GM10847 (cell line): ENCODE measurements around the gene TMEM54.

Source experiments
- POLR2A ChIP-seq: IDR thresholded peaks from 2 replicates; pipeline ENCODE4 v1.6.1; 2011; ENCODE audit not compliant: insufficient read length; ENCODE audit errors: extremely low read depth

Gene TMEM54

DNA sequence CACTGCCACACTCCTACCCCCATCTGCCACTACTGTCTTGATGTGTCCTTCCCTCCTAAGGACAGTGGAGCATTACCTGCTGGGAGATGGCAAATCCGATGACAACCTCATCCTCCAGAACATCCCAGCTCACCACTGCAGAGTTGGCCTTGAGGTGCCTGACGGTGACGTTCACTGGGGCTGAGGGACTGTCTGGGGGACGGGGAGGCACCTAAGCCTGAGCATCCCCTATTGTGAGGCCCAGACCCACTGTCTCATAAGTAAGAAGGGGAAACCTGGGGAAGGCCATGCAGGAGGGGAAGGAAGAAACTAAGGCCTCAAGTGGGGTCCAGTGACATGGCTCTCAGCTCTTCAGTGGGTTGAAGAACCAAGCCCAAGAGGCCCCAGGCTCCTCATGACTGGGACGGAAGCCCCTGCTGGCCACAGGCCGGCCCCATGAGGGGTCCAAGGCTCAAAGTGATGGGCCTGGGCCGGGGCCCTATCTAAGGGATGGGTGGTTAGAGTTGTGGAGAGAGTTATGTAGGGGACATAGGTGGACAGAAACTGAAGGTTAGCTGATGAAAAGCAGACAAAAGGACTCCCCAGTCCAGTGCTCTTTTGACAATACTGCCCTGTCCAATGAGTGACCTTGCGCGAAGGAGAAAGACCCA is 32.3 kb downstream of the TMEM54 start:
- no peak for TF ChIP-seq POLR2A

DNA sequence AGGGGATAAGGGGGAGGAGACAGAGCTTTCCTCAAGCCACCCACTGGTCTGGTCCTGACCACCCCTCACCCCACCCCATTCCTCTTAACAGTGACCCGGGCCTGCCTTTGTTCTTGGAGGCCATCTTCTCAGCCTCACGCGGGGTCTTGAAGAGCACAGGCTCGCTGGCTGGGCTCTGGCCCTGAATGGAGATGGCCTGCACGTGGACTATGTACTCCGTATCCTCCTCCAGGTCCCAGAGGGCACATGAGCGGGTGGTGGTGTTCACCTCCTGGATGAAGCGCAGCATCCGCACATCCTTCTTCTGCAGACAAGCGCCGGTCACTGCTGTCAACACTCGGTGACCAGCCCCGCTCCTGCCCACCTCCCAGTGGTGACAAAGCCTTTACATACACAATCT is 33.1 kb downstream of the TMEM54 start:
- no peak for TF ChIP-seq POLR2A

GRCh38 chr1:32867671-32868070 is 33.5 kb downstream of the TMEM54 start:
- TF ChIP-seq POLR2A = no peak

- TF ChIP-seq POLR2A = no peak
Observed at GRCh38 chr1:32867151-32867550, 34.0 kb downstream of the TMEM54 start.

DNA sequence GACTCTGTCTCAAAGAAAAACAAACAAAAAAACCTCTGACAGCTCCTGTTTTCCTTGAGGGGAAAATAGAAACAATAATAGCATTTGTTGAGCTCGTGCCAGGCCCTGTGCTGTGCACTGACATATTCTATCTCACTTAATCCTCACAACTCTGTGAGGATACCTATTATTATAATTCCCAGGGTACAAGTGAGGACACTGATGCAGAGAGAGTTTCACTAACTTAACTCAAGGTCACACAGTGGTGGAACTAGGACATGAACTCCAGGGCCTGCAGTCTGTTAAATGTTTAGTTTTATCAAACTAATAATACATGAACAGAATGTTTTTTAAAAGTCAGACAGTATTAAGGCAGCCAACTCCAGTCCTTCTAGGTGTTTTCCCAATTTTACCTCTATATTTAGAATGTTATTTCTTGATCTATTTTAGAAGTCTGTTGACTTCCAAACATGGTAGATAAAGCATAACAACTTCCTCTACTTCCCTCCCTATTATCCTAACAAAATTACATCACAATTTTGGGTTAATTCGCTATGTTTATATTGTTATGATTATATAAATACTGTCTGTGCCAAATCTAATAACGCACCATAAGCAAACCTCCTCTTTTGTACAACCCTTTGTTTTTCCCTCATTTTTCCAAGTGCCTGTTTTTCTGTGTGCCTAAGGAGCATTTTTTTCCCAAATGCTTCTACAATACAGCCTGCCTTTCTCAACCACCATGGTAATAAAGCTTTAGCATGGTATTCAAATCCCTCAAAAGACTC is 35.4 kb downstream of the TMEM54 start:
- TF ChIP-seq POLR2A = no peak

- TF ChIP-seq POLR2A = no peak
Observed at GRCh38 chr1:32864375-32865019, 36.7 kb downstream of the TMEM54 start.

DNA sequence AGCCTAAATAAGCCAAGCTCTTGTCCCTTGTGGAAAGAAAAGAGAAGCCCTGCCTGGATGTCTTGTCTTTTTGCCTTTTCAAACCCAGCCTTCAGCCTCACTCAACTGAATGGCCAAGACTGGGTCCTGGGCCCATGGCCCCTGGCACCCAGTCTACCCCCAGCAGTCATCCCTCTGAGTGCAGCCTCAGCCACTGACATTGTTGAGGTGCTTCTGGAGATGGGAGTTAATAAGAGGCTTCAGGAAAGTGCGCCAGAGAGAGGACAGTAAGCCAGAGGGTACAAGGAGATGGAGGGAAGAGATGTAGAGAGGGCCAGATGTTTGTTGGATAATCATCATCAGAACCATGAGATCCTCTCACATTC is 37.3 kb downstream of the TMEM54 start:
- TF ChIP-seq POLR2A = no peak

GRCh38 chr1:32863218-32863880 is 37.8 kb downstream of the TMEM54 start:
- no peak for TF ChIP-seq POLR2A

- TF ChIP-seq POLR2A = no peak
Observed at GRCh38 chr1:32861904-32862695, 39.1 kb downstream of the TMEM54 start.

DNA sequence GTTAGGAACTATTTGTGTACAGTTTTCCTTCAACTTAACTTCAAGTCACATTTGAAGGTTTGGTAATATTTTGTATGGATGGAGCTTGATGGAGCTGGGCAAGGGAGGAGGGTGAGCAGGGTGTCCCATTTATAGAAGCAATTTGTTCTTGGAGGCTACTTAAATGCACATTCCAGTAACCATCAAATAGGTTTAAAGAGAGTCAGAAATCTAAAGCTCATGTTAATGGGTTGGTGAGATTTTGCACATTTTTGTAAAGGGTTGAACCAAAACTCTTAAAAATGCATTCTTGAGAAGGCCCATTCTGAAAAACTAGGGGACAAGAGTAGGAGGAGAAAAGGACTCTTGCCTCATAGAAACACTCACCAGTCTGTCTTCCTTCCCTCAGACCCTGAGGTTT is 40.6 kb downstream of the TMEM54 start:
- TF ChIP-seq POLR2A = no peak

- no peak for TF ChIP-seq POLR2A
Observed at GRCh38 chr1:32859915-32860314, 41.3 kb downstream of the TMEM54 start.

GRCh38 chr1:32858791-32859190 is 42.4 kb downstream of the TMEM54 start:
- TF ChIP-seq POLR2A = no peak

DNA sequence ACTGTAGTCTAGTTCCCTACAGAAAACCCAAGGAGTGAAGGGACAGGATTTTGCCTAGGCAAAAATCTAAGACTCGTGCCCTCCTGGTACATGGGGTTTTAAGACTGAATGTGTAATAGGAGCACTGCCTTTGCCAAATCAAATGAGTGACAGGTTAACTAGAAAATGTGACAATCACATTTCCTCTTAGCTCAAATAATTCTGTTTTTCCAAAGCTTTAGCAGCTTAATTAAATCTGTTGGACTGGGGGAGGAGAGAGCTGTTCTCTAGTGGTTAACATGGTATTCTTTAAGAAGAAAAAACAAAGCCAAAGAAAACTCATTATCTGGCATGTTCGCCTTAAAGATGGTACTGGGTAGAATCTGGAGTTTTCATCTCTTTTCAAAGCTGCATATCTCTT is 43.1 kb downstream of the TMEM54 start:
- no peak for TF ChIP-seq POLR2A

DNA sequence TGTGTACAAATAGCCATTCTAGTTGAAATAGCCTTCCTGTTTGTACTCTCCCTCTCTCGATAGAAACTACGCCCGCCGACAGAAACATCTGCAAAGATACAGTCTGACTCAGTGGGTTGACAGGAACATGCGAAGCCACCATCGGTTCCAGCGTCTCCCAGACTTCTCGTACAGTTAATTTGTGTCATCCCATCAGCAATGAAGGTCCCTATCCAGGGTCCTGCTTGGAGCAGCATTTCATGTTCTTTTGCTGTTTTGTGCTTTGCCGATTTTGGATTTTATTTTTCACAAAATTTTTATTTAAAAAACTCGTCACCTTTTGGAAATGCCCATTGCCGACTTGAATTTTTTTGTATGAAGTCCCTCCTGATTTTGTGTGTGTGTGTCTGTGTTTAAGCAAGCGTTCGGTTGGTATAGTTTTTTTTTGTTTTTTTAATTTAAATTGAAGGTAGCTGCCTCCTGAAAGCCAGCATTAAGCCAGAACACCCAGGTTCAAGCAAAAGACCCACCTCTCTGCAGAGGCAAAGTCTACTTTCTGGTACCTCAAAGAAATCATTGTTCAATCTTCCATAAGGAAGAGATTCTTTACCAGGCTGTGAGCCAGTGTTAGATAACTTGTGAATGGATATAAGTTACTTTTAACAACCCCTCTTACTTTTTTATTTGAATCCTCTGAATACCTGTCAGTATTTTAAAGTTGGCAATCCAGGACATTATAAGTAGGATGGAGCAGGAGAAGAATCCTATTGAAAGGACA is 45.1 kb downstream of the TMEM54 start:
- no peak for TF ChIP-seq POLR2A
